ENCODE data around the gene MBD6. TPM values are rescaled to one million over a fixed set of nuclear protein-coding genes. Genes with fewer than 3 reads are reported as not detected.
"Not testable (repeated sequence)": the region's sequence is repeated elsewhere in the genome, so short reads cannot be mapped to it uniquely, and the experiment has no call there.

The MBD6 gene
- total RNA-seq, 3 donors from 2014 or later, result 12.6 to 26.1 (median 19.7) TPM

GRCh38 chr12:57560516-57560915, 37.9 kb downstream of the MBD6 start:
- Histone ChIP-seq H3K4me3 (no peak overlapping the region), H3K36me3 (no peaks in the 10 kb centered on the region), H3K27me3 (no peaks in the 10 kb centered on the region), H3K4me1 (no peaks in the 10 kb centered on the region), H3K9me3 (no peaks in the 10 kb centered on the region), H3K27ac (no peak overlapping the region)
- TF ChIP-seq CTCF (IDR thresholded peaks at IDR 0.05) (no peak), POLR2AphosphoS5 (IDR thresholded peaks at IDR 0.05) (no peak), POLR2A (IDR thresholded peaks at IDR 0.05) (no peak)
- no peak for DNase-seq (ENCODE audit: low spot score in 2 of 2)
- intact Hi-C loops (cut with DNase I; ENCODE audit: low total_unique reads), result no loop called here

GRCh38 chr12:57561117-57561516, 38.5 kb downstream of the MBD6 start:
- H3K27ac ChIP-seq; H3K4me1 ChIP-seq; H3K27me3 ChIP-seq; H3K4me3 ChIP-seq; H3K9me3 ChIP-seq; H3K36me3 ChIP-seq; DNase-seq (ENCODE audit: low spot score in 2 of 2); intact Hi-C loops (cut with DNase I; ENCODE audit: low total_unique reads): not testable (repeated sequence)

- no peak overlapping the region for H3K27ac ChIP-seq
- intact Hi-C loops (cut with DNase I; ENCODE audit: low total_unique reads), result no loop called here
- no peak overlapping the region for H3K4me3 ChIP-seq
- no peaks in the 10 kb centered on the region for H3K36me3 ChIP-seq
- TF ChIP-seq POLR2A (IDR thresholded peaks at IDR 0.05) (no peak), POLR2AphosphoS5 (IDR thresholded peaks at IDR 0.05) (no peak), CTCF (IDR thresholded peaks at IDR 0.05) (no peak)
- H3K9me3 ChIP-seq, result no peaks in the 10 kb centered on the region
- no peaks in the 10 kb centered on the region for H3K27me3 ChIP-seq
- DNase-seq (ENCODE audit: low spot score in 2 of 2), result no peak
- H3K4me1 ChIP-seq, result no peaks in the 10 kb centered on the region
Measured at GRCh38 chr12:57563358-57563757, 40.7 kb downstream of the MBD6 start.

- no peak overlapping the region for H3K4me3 ChIP-seq
Measured at GRCh38 chr12:57564178-57564740, 41.6 kb downstream of the MBD6 start.

GRCh38 chr12:57568838-57569237, 46.2 kb downstream of the MBD6 start:
- TF ChIP-seq CTCF (IDR thresholded peaks at IDR 0.05) (no peak), POLR2A (IDR thresholded peaks at IDR 0.05) (no peak), POLR2AphosphoS5 (IDR thresholded peaks at IDR 0.05) (no peak)
- Histone ChIP-seq H3K36me3 (no peaks in the 10 kb centered on the region), H3K4me3 (no peak overlapping the region), H3K4me1 (no peaks in the 10 kb centered on the region), H3K9me3 (no peaks in the 10 kb centered on the region), H3K27me3 (no peaks in the 10 kb centered on the region), H3K27ac (no peak overlapping the region)
- DNase-seq (ENCODE audit: low spot score in 2 of 2), result no peak
- intact Hi-C loops (cut with DNase I; ENCODE audit: low total_unique reads), result no loop called here

More at GRCh38 chr12:57564178-57564740, 41.6 kb downstream of the MBD6 start:
- intact Hi-C loops (cut with DNase I; ENCODE audit: low total_unique reads), result no loop called here
- H3K9me3 ChIP-seq, result no peaks in the 10 kb centered on the region
- H3K4me1 ChIP-seq, result no peaks in the 10 kb centered on the region
- H3K27ac ChIP-seq, result no peak overlapping the region
- TF ChIP-seq POLR2A (IDR thresholded peaks at IDR 0.05) (no peak), CTCF (IDR thresholded peaks at IDR 0.05) (no peak), POLR2AphosphoS5 (IDR thresholded peaks at IDR 0.05) (no peak)
- no peaks in the 10 kb centered on the region for H3K27me3 ChIP-seq
- no peak for DNase-seq (ENCODE audit: low spot score in 2 of 2)
- no peaks in the 10 kb centered on the region for H3K36me3 ChIP-seq

- DNase-seq (ENCODE audit: low spot score in 2 of 2), result no peak
- H3K4me1 ChIP-seq, result no peaks in the 10 kb centered on the region
- no peaks in the 10 kb centered on the region for H3K27me3 ChIP-seq
- H3K9me3 ChIP-seq, result no peaks in the 10 kb centered on the region
- no peak overlapping the region for H3K4me3 ChIP-seq
- intact Hi-C loops (cut with DNase I; ENCODE audit: low total_unique reads), result no loop called here
- H3K27ac ChIP-seq, result no peak overlapping the region
- TF ChIP-seq POLR2AphosphoS5 (IDR thresholded peaks at IDR 0.05), result no peak
- no peak for TF ChIP-seq CTCF (IDR thresholded peaks at IDR 0.05)
- no peak for TF ChIP-seq POLR2A (IDR thresholded peaks at IDR 0.05)
- no peaks in the 10 kb centered on the region for H3K36me3 ChIP-seq
Measured at GRCh38 chr12:57569858-57570257, 47.2 kb downstream of the MBD6 start.

GRCh38 chr12:57570438-57570837, 47.8 kb downstream of the MBD6 start:
- H3K27ac ChIP-seq; H3K4me3 ChIP-seq; DNase-seq (ENCODE audit: low spot score in 2 of 2); intact Hi-C loops (cut with DNase I; ENCODE audit: low total_unique reads); H3K36me3 ChIP-seq; H3K4me1 ChIP-seq; H3K27me3 ChIP-seq; H3K9me3 ChIP-seq: not testable (repeated sequence)
